Stimulated activated CD4-positive, alpha-beta T cell treated with anti-CD3 and anti-CD28 coated beads, TNF-alpha, amount 100 ng/mL, for 1 hour (primary cell): ENCODE results near the gene FSCN2.

ENCODE experiments used
- DNase-seq, 3 donors: peaks; one replicate each; pipeline ENCODE4 v3.0.0-alpha.2; 2020; ENCODE audit warnings: low read depth in 3 of 3, low spot score in 1 of 3

The FSCN2 gene

GRCh38 chr17:81511804-81512561, 16.2 kb upstream of the FSCN2 start:
- peak in 1 of 3 donors; percentile 27 for DNase-seq

- DNase-seq: peak; percentile 81 to 93 (median 86)
Observed at GRCh38 chr17:81512562-81513371, 15.4 kb upstream of the FSCN2 start, which contains the start of gene ACTG1. TSS of gene ACTG1 (minus strand) at chr17:81512799. CDS start at chr17:81512354, 445 bp downstream.

GRCh38 chr17:81513372-81513752, 14.8 kb upstream of the FSCN2 start:
- peak in 1 of 3 donors; percentile 46 for DNase-seq

GRCh38 chr17:81513753-81514488, 14.3 kb upstream of the FSCN2 start:
- DNase-seq: no peak

- no peak for DNase-seq
Observed at GRCh38 chr17:81514489-81514738, 13.8 kb upstream of the FSCN2 start.

- DNase-seq: peak in 2 of 3 donors; percentile 42 to 55
Observed at GRCh38 chr17:81514739-81515529, 13.2 kb upstream of the FSCN2 start.

- DNase-seq: no peak
Observed at GRCh38 chr17:81515530-81516041, 12.6 kb upstream of the FSCN2 start.

- no peak for DNase-seq
Observed at GRCh38 chr17:81516439-81516838, 11.7 kb upstream of the FSCN2 start.

- no peak for DNase-seq
Observed at GRCh38 chr17:81517009-81517338, 11.2 kb upstream of the FSCN2 start.

- no peak for DNase-seq
Observed at GRCh38 chr17:81517339-81518112, 10.7 kb upstream of the FSCN2 start.

- DNase-seq: no peak
Observed at GRCh38 chr17:81518113-81518784, 9.9 kb upstream of the FSCN2 start.

- DNase-seq: no peak
Observed at GRCh38 chr17:81518785-81519283, 9.3 kb upstream of the FSCN2 start.

GRCh38 chr17:81519284-81520020, 8.7 kb upstream of the FSCN2 start:
- peak; percentile 30 to 58 (median 53) for DNase-seq

- no peak for DNase-seq
Observed at GRCh38 chr17:81520021-81520901, 7.9 kb upstream of the FSCN2 start.

- DNase-seq: no peak
Observed at GRCh38 chr17:81522491-81523401, 5.4 kb upstream of the FSCN2 start.

GRCh38 chr17:81523402-81524038, 4.7 kb upstream of the FSCN2 start:
- no peak for DNase-seq
